SK-N-MC (cell line): ENCODE results near the gene C6orf132.
"Not testable (repeated sequence)": the region's sequence is repeated elsewhere in the genome, so short reads cannot be mapped to it uniquely, and the experiment has no call there.

Source experiments
- DNase-seq: peaks from one replicate; pipeline ENCODE4 v3.0.0-alpha.2; 2011; ENCODE audit warnings: low read depth, low spot score
- H3K27ac ChIP-seq: fragments of 200-600 bp; sonication (generic); 2 replicates; pipeline ENCODE4 v1.5.1; 2016; ENCODE audit warnings: mixed run types
- H3K36me3 ChIP-seq: fragments of 200-600 bp; sonication (generic); 2 replicates; pipeline ENCODE4 v1.6.1; 2017; ENCODE audit warnings: antibody characterized with exemption, low read length, mixed read lengths; ENCODE audit not compliant: insufficient read depth
- H3K4me3 ChIP-seq: fragments of 200-600 bp; sonication (generic); 2 replicates; pipeline ENCODE4 v1.5.1; 2016
- H3K9ac ChIP-seq: fragments of 200-600 bp; sonication (generic); 2 replicates; pipeline ENCODE4 v1.8.0; 2017; ENCODE audit warnings: mixed run types, mixed read lengths; ENCODE audit not compliant: insufficient read length
- H3K9me3 ChIP-seq: fragments of 200-600 bp; sonication (generic); 2 replicates; pipeline ENCODE4 v1.6.1; 2017; ENCODE audit warnings: low read depth, mild to moderate bottlenecking, antibody characterized with exemption, low read length, moderate library complexity, mixed read lengths
- EZH2 ChIP-seq: fragments of 200-600 bp; sonication (generic); IDR thresholded peaks from one replicate; pipeline ENCODE4 v1.6.1; 2017; ENCODE audit warnings: antibody characterized with exemption
- FOXP2 ChIP-seq: optimal IDR thresholded peaks from 2 replicates; pipeline ENCODE3; 2011; ENCODE audit warnings: mild to moderate bottlenecking, moderate library complexity; ENCODE audit not compliant: insufficient read depth; ENCODE audit errors: extremely low read length, control extremely low read depth
- POLR2AphosphoS5 ChIP-seq: IDR thresholded peaks from 2 replicates; pipeline ENCODE4 v1.6.1; 2012; ENCODE audit warnings: mild to moderate bottlenecking, low read depth, low read length, borderline replicate concordance

The C6orf132 gene

DNA sequence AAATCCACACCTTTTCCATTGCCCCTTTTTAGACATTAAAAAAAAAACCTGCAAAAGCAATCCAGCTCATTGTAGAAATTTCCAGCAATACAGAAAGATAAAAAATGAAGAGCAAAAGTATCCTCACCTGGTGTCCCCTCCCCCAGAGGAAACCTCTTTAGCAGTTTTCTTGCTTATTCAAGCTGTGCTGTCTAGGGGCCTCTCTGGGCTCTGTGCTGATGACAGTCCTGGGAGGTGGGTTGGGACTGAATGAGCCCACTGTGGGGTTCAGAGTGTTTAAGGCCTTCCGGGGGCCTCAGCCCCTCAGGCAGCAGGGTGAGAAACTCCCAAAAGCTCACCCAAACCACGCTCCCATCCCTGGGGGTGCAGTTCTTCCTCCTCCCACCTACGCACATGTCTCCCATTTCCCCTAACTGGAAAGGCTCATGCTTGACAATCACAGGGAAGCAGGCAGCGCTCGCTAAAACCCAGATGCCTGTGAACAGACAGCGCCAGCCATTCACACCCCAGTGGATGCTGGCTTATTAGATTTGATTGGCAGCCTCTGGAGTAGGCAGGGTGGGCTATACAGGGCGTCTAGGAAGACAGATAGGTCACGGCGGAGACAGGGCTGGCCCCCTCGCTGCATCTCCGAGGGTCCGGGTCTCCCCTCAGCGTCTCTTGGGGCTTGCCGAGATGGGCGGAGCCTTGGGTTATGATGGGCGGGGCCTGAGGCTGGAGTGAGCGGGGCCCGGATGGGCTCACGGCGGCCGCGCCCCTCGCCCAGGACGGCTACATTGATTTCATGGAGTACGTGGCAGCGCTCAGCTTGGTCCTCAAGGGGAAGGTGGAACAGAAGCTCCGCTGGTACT is 35.3 kb upstream of the C6orf132 start:
- no peaks in the 10 kb centered on the region for H3K36me3 ChIP-seq
- no peak overlapping the region for H3K4me3 ChIP-seq
- no peak overlapping the region for H3K27ac ChIP-seq
- H3K9me3 ChIP-seq = no peaks in the 10 kb centered on the region
- DNase-seq = no peak
- no peak for TF ChIP-seq EZH2
- no peak for TF ChIP-seq FOXP2
- TF ChIP-seq POLR2AphosphoS5 = no peak
- no peak overlapping the region for H3K9ac ChIP-seq

DNA sequence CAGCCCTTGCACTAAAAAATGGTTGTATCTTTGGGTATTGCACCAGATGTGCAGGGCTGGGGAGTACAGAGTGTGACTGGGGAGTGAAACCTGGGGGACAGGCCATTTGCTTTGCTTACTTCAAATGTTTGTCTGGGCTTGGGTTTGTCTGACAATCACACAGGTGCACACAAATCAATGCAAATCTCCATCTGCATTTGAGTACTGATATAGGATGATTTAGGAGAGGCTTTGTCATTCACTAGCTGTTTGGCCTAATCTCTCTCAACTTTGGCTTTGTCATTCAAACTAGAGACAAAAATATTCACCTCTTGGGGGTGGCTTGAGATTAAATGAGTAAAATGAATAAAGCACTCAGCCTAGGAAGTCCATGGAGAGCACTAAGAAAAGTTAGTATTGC is 34.6 kb upstream of the C6orf132 start:
- no peak for DNase-seq
- Histone ChIP-seq H3K27ac (no peak overlapping the region), H3K9me3 (no peaks in the 10 kb centered on the region), H3K4me3 (no peak overlapping the region), H3K36me3 (no peaks in the 10 kb centered on the region), H3K9ac (no peak overlapping the region)
- TF ChIP-seq EZH2 (no peak), FOXP2 (no peak), POLR2AphosphoS5 (no peak)

DNA sequence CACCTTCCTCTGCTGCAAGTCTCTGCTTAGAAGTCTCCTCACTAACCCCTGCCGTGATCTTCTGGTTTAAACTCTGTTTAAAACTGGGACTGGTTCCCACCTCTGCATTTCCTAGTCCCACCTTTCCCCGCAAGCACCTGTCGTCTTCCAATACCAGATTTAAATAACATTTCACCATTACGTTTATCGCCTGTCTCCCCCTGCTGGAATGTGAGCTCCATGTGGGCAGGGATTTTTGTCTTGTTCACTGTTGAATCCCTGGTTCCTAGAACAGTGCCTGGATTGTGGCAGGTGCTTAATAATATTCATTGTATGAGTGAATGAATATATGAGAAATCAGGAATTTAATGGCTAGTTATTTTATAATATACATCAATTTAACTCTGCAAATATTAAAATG is 33.4 kb upstream of the C6orf132 start:
- no peak for DNase-seq
- Histone ChIP-seq H3K27ac (no peak overlapping the region), H3K9ac (no peak overlapping the region), H3K4me3 (no peak overlapping the region), H3K9me3 (no peaks in the 10 kb centered on the region), H3K36me3 (no peaks in the 10 kb centered on the region)
- no peak for TF ChIP-seq POLR2AphosphoS5
- TF ChIP-seq EZH2 = no peak
- TF ChIP-seq FOXP2 = no peak

DNA sequence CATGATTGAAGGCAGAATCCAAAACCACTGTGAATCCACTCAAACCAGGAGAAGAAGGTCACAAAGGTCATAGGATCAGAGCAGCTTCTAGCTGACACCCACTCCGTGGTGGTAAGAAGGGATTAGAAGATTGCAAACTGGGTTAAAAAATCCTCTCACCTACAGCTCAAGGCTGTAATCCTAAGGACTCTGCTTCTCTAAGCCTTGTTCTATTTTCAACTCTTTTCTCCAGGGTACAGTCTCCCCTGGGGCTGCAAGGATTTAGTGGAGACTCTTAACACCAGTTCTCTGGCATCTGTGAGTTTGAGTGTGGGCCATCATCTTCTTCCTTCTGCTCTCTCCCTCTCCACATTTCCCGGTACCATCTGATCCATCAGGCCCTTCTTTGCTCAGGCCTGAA is 30.7 kb upstream of the C6orf132 start, which contains the start of gene GUCA1A:
Gene GUCA1A (plus strand): TSS at position 264 of the 400 bp plus-strand sequence. CDS start 250 bp downstream, outside the sequence.
- TF ChIP-seq FOXP2 (no peak), EZH2 (no peak), POLR2AphosphoS5 (no peak)
- DNase-seq = no peak
- no peak within 1 kb of the TSS for H3K27ac ChIP-seq
- H3K9me3 ChIP-seq = no peaks in the 10 kb centered on the region
- no peak within 1 kb of the TSS for H3K9ac ChIP-seq
- no peaks in the 10 kb centered on the region for H3K36me3 ChIP-seq
- H3K4me3 ChIP-seq = no peak within 1 kb of the TSS

GRCh38 chr6:42171813-42172581 is 29.6 kb upstream of the C6orf132 start:
- H3K9me3 ChIP-seq = no peaks in the 10 kb centered on the region
- H3K36me3 ChIP-seq = no peaks in the 10 kb centered on the region
- no peak for DNase-seq
- H3K27ac ChIP-seq = no peak overlapping the region
- no peak overlapping the region for H3K9ac ChIP-seq
- TF ChIP-seq EZH2 = no peak
- no peak for TF ChIP-seq FOXP2
- TF ChIP-seq POLR2AphosphoS5 = no peak
- no peak overlapping the region for H3K4me3 ChIP-seq

GRCh38 chr6:42169780-42170179 is 27.4 kb upstream of the C6orf132 start:
- not testable (repeated sequence) for H3K9ac ChIP-seq, H3K4me3 ChIP-seq, DNase-seq, H3K27ac ChIP-seq, H3K9me3 ChIP-seq, H3K36me3 ChIP-seq

GRCh38 chr6:42168650-42169049 is 26.2 kb upstream of the C6orf132 start:
- H3K9me3 ChIP-seq = no peaks in the 10 kb centered on the region
- TF ChIP-seq FOXP2 (no peak), EZH2 (no peak), POLR2AphosphoS5 (no peak)
- no peak for DNase-seq
- no peaks in the 10 kb centered on the region for H3K36me3 ChIP-seq
- H3K4me3 ChIP-seq = no peak overlapping the region
- no peak overlapping the region for H3K9ac ChIP-seq
- no peak overlapping the region for H3K27ac ChIP-seq

DNA sequence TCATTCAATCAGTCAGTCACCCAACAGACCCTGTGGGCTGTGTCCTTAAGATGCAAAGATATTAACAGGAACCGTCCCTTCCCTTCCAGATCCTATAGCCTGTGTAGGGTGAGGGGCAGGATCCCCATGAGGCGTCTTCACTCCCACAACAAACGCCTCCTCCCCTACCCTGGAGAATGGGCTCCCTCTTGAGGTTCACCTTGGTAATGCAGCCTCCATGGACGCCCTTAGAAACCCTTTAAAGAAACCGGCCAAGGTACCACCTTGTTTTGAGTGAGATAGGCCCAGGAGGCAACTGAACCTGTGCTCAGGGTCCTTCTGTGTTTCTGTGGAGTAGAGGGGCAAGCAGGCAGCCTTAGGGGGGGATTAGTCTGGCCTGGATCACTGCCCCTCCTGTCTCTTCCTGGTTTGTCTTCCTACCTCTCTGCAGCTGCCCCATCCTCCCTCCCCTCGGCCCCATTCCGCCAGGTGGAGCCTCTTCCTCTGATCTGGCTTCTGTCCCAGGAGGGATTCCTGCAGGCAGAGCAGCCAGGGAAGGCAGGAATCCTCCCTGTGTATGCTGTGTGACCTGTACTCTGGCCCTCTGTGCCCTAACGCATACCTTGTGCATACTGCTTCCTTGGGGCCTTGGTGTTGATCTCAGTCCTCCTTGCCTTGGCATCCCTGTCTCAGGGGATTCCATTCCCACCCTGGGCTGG is 24.2 kb upstream of the C6orf132 start:
- no peaks in the 10 kb centered on the region for H3K9me3 ChIP-seq
- no peak for DNase-seq
- no peak overlapping the region for H3K9ac ChIP-seq
- H3K4me3 ChIP-seq = no peak overlapping the region
- no peak overlapping the region for H3K27ac ChIP-seq
- TF ChIP-seq FOXP2 = peak; percentile 12
- no peak for TF ChIP-seq POLR2AphosphoS5
- TF ChIP-seq EZH2 = no peak
- H3K36me3 ChIP-seq = no peaks in the 10 kb centered on the region

GRCh38 chr6:42165016-42165415 is 22.6 kb upstream of the C6orf132 start:
- no peaks in the 10 kb centered on the region for H3K9me3 ChIP-seq
- no peaks in the 10 kb centered on the region for H3K36me3 ChIP-seq

More at GRCh38 chr6:42165016-42165415, 22.6 kb upstream of the C6orf132 start:
- Histone ChIP-seq H3K4me3 (no peak overlapping the region), H3K27ac (no peak overlapping the region), H3K9ac (no peak overlapping the region)
- TF ChIP-seq FOXP2 = no peak
- DNase-seq = no peak
